ENCODE results near the gene EFHD1.

DNA sequence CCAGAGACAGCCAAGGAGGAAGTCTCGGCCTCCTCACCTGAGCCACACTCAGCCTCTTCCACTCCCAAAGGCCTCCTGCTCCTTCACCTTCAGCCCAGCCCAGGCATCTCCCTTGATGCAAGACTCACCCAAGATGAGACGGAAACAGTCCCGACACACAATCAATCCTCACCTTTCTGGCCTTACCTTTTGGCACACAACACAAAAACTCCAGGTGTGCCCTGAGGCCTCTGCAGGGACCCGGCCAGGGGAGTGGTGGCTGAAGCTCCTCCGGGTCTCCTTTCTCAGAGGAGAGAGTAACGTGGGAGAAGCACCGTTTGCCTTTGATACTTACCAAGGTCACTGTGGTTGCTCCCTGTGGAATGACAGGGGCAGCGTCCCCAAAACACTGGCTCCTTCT lies 23.8 kb upstream of the EFHD1 start:
- TF ChIP-seq, protein P1, sequence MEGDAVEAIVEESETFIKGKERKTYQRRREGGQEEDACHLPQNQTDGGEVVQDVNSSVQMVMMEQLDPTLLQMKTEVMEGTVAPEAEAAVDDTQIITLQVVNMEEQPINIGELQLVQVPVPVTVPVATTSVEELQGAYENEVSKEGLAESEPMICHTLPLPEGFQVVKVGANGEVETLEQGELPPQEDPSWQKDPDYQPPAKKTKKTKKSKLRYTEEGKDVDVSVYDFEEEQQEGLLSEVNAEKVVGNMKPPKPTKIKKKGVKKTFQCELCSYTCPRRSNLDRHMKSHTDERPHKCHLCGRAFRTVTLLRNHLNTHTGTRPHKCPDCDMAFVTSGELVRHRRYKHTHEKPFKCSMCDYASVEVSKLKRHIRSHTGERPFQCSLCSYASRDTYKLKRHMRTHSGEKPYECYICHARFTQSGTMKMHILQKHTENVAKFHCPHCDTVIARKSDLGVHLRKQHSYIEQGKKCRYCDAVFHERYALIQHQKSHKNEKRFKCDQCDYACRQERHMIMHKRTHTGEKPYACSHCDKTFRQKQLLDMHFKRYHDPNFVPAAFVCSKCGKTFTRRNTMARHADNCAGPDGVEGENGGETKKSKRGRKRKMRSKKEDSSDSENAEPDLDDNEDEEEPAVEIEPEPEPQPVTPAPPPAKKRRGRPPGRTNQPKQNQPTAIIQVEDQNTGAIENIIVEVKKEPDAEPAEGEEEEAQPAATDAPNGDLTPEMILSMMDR (conservative IDR thresholded peaks at IDR 0.05; ENCODE audit: low read depth, low read length) = no peak
- TF ChIP-seq EZH2phosphoT487 (IDR thresholded peaks at IDR 0.05; ENCODE audit: borderline replicate concordance, low read length) (no peak), EZH2 (IDR thresholded peaks at IDR 0.05; ENCODE audit: low read length, unreplicated experiment) (no peak)
